WTC11 (cell line): Measurements from ENCODE around the gene C14orf132.

ENCODE experiments used
- ATF3 ChIP-seq: sonication (generic); formaldehyde crosslinking; conservative IDR thresholded peaks from 2 replicates; pipeline ENCODE4 v1.8.1; 2022; ENCODE audit warnings: mild to moderate bottlenecking, missing genetic modification reagents
- CBFB ChIP-seq: sonication (generic); formaldehyde crosslinking; IDR thresholded peaks from 2 replicates; pipeline ENCODE4 v1.8.1; 2022; ENCODE audit warnings: mild to moderate bottlenecking, low read depth, missing genetic modification reagents
- CTCF ChIP-seq: fragments of 200-600 bp; IDR thresholded peaks from 2 replicates; pipeline ENCODE4 v1.8.0; 2022; ENCODE audit warnings: antibody characterized with exemption
- E2F5 ChIP-seq: sonication (generic); formaldehyde crosslinking; IDR thresholded peaks from 2 replicates; pipeline ENCODE4 v1.8.1; 2022; ENCODE audit warnings: mild to moderate bottlenecking, moderate library complexity, missing genetic modification reagents
- ESRRA ChIP-seq: sonication (generic); formaldehyde crosslinking; IDR thresholded peaks from 2 replicates; pipeline ENCODE4 v1.8.1; 2022; ENCODE audit warnings: mild to moderate bottlenecking, missing genetic modification reagents, borderline replicate concordance
- FOXJ3 ChIP-seq: sonication (generic); formaldehyde crosslinking; IDR thresholded peaks from 2 replicates; pipeline ENCODE4 v1.9.0; 2021; ENCODE audit warnings: missing genetic modification reagents, mild to moderate bottlenecking, borderline replicate concordance
- MAX ChIP-seq: sonication (generic); formaldehyde crosslinking; IDR thresholded peaks from 2 replicates; pipeline ENCODE4 v1.8.0; 2022; ENCODE audit warnings: mild to moderate bottlenecking, missing genetic modification reagents
- NFYB ChIP-seq: sonication (generic); formaldehyde crosslinking; conservative IDR thresholded peaks from 2 replicates; pipeline ENCODE4 v1.8.0; 2022; ENCODE audit warnings: low read depth, missing genetic modification reagents
- PREB ChIP-seq: sonication (generic); formaldehyde crosslinking; IDR thresholded peaks from 2 replicates; pipeline ENCODE4 v1.8.1; 2022; ENCODE audit warnings: mild to moderate bottlenecking, missing genetic modification reagents, moderate library complexity, borderline replicate concordance
- SMAD3 ChIP-seq: sonication (generic); formaldehyde crosslinking; IDR thresholded peaks from 2 replicates; pipeline ENCODE4 v1.8.0; 2022; ENCODE audit warnings: missing genetic modification reagents, mild to moderate bottlenecking, borderline replicate concordance
- SOX15 ChIP-seq: fragments of 250-450 bp; sonication (Bioruptor Pico); IDR thresholded peaks from 2 replicates; pipeline ENCODE4 v1.9.0; 2021; ENCODE audit warnings: mild to moderate bottlenecking
- SP1 ChIP-seq: sonication (generic); formaldehyde crosslinking; conservative IDR thresholded peaks from 2 replicates; pipeline ENCODE4 v1.8.1; 2022; ENCODE audit warnings: missing genetic modification reagents
- USF1 ChIP-seq: sonication (generic); formaldehyde crosslinking; IDR thresholded peaks from 2 replicates; pipeline ENCODE4 v1.8.0; 2022; ENCODE audit warnings: mild to moderate bottlenecking, missing genetic modification reagents
- ZNF263 ChIP-seq: sonication (generic); formaldehyde crosslinking; IDR thresholded peaks from 2 replicates; pipeline ENCODE4 v1.8.1; 2022; ENCODE audit warnings: low read depth, mild to moderate bottlenecking, moderate library complexity, missing genetic modification reagents

- TF ChIP-seq SP1 (CRISPR knock-in tag) (no peak), CTCF (no peak), ATF3 (CRISPR knock-in tag) (no peak), MAX (CRISPR knock-in tag) (no peak), SOX15 (CRISPR knock-in tag) (no peak), SMAD3 (CRISPR knock-in tag) (no peak), PREB (no peak), NFYB (no peak), E2F5 (CRISPR knock-in tag) (no peak), CBFB (no peak), FOXJ3 (no peak), ESRRA (CRISPR knock-in tag) (no peak), ZNF263 (CRISPR knock-in tag) (no peak), USF1 (no peak)
Measured at GRCh38 chr14:96091149-96091693, 52.1 kb downstream of the C14orf132 start.
